SK-N-MC (cell line): ENCODE results near the gene SLC39A11.

Experiments used
- EZH2 ChIP-seq: fragments of 200-600 bp; sonication (generic); IDR thresholded peaks from one replicate; pipeline ENCODE4 v1.6.1; 2017; ENCODE audit warnings: antibody characterized with exemption
- FOXP2 ChIP-seq: optimal IDR thresholded peaks from 2 replicates; pipeline ENCODE3; 2011; ENCODE audit warnings: mild to moderate bottlenecking, moderate library complexity; ENCODE audit not compliant: insufficient read depth; ENCODE audit errors: extremely low read length, control extremely low read depth
- POLR2AphosphoS5 ChIP-seq: IDR thresholded peaks from 2 replicates; pipeline ENCODE4 v1.6.1; 2012; ENCODE audit warnings: mild to moderate bottlenecking, low read depth, low read length, borderline replicate concordance

DNA sequence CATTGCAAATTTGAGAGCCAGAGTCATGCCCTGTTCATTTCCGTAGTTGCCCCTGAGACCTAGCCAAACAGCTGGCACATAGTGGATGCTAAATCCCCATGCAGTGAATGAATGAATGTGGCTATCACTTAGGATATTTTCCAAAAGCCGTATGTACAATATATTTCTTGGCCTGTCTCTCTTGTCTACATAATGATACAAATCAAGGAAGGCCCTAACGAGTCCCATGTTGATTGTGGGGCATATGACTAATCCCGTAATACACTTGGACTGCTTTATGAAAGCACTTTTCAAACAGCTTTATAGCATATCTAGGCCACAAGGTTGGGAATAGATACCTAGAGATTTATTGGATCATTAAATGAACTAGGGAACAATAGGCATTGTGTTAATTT, 478.0 kb downstream of the SLC39A11 start:
- no peak for TF ChIP-seq POLR2AphosphoS5
- no peak for TF ChIP-seq EZH2
- TF ChIP-seq FOXP2: no peak
